Measurements from ENCODE around the gene DEXI. TPM values are rescaled to one million over a fixed set of nuclear protein-coding genes. Genes with fewer than 3 reads are reported as not detected.

DEXI gene
- total RNA-seq, 1 donor from 2014 or later: 67.5 TPM

DNA sequence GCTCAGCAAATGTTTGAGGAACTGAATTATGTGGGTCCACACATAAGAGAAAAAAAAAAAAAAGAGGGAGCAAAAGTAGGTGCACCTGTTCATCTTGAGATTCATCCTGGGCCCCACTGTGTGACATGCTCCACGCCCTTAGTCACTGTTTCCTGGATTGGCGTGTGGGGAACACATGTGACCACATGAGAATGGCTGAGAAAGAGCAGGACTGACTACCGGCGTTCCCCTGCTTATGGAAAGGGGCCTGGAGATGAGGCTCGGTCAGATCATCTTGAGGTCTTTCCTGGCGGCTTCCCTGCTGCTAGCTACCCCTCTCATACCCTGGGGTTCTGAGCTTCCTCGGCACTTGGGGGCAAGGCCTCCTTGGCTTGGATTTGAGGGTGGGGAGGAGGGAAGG, 3.9 kb downstream of the DEXI start:
- Histone ChIP-seq H3K4me1 (peaks cover 84% of the 10 kb centered on the region), H3K36me3 (peaks cover 0 to 5% of the 10 kb centered on the region in 2 donors), H3K4me3 (peak overlapping the region in 1 of 2 donors; percentile 6), H3K9me3 (no peaks in the 10 kb centered on the region), H3K27me3 (no peaks in the 10 kb centered on the region), H3K27ac (no peak overlapping the region)
- TF ChIP-seq CTCF (IDR thresholded peaks at IDR 0.05) (no peak), POLR2AphosphoS5 (IDR thresholded peaks at IDR 0.05; ENCODE audit: insufficient read depth in 1 of 2, low read depth in 1 of 2) (no peak), POLR2A (IDR thresholded peaks at IDR 0.05) (no peak)
- no peak for DNase-seq (ENCODE audit: extremely low spot score in 2 of 2)
- intact Hi-C loops (cut with DNase I): loop anchor here (5.0 kb wide), 1 partner anchor 201 kb away; no protein-coding TSS in a partner anchor

- H3K4me1 ChIP-seq: peaks cover 75% of the 10 kb centered on the region
- no peak for DNase-seq (ENCODE audit: extremely low spot score in 2 of 2)
- peak overlapping the region; percentile 17 for H3K27ac ChIP-seq
- H3K4me3 ChIP-seq: peak overlapping the region; percentile 8 to 27
- H3K27me3 ChIP-seq: no peaks in the 10 kb centered on the region
- H3K36me3 ChIP-seq: peaks cover 0 to 8% of the 10 kb centered on the region in 2 donors
- TF ChIP-seq POLR2AphosphoS5 (IDR thresholded peaks at IDR 0.05; ENCODE audit: insufficient read depth in 1 of 2, low read depth in 1 of 2): no peak
- no peak for TF ChIP-seq POLR2A (IDR thresholded peaks at IDR 0.05)
- TF ChIP-seq CTCF (IDR thresholded peaks at IDR 0.05): no peak
- H3K9me3 ChIP-seq: no peaks in the 10 kb centered on the region
- intact Hi-C loops (cut with DNase I): loop anchor here (5.0 kb wide), 1 partner anchor 200 kb away; no protein-coding TSS in a partner anchor
Measured at GRCh38 chr16:10937068-10937859, 5.0 kb downstream of the DEXI start.

DNA sequence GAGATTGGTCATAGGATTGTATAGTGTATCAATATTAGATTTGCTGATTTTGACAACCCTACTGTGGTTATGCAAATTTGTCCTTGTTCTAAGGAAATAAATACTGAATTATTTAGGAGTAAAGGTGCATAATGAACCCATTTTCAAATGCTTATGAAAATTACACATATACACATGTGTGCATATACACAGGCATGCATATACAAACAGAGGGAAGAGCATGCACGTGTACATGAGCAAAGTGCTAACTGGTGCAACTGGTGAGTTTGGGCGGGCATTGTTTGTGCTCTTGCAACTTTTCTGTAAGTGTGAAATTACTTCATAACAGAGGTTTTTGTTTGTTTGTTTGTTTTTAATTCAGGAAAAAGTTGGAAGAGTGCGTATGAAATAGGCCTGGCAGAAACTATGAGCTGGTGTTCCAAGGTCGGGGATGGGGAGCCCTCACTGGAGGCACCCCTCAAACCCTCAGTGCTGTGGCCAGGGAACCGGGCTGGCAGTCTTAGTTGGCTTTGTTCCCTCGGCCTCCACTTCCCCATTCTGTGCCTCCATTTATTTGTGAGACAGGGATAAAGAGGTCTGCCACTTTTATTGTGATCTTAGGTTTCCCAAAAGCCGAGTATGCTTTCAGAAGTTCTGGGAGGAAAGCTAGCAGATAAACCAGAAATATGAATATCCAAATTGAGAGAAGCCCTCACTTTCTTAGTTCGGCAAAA, 5.8 kb downstream of the DEXI start:
- Histone ChIP-seq H3K4me3 (no peak overlapping the region), H3K27ac (no peak overlapping the region), H3K36me3 (peaks cover 0 to 8% of the 10 kb centered on the region in 2 donors), H3K9me3 (no peaks in the 10 kb centered on the region), H3K27me3 (no peaks in the 10 kb centered on the region), H3K4me1 (peaks cover 73% of the 10 kb centered on the region)
- DNase-seq (ENCODE audit: extremely low spot score in 2 of 2): no peak
- intact Hi-C loops (cut with DNase I): loop anchor here (5.0 kb wide), 1 partner anchor 199 kb away; no protein-coding TSS in a partner anchor
- no peak for TF ChIP-seq POLR2A (IDR thresholded peaks at IDR 0.05)
- TF ChIP-seq POLR2AphosphoS5 (IDR thresholded peaks at IDR 0.05; ENCODE audit: insufficient read depth in 1 of 2, low read depth in 1 of 2): no peak
- no peak for TF ChIP-seq CTCF (IDR thresholded peaks at IDR 0.05)

GRCh38 chr16:10935226-10935915, 6.9 kb downstream of the DEXI start:
- H3K36me3 ChIP-seq: peaks cover 0 to 8% of the 10 kb centered on the region in 2 donors
- no peaks in the 10 kb centered on the region for H3K9me3 ChIP-seq
- peaks cover 62% of the 10 kb centered on the region for H3K4me1 ChIP-seq
- DNase-seq (ENCODE audit: extremely low spot score in 2 of 2): no peak
- no peaks in the 10 kb centered on the region for H3K27me3 ChIP-seq
- intact Hi-C loops (cut with DNase I): loop anchor here (5.0 kb wide), 1 partner anchor 198 kb away; no protein-coding TSS in a partner anchor
- H3K27ac ChIP-seq: no peak overlapping the region
- no peak for TF ChIP-seq CTCF (IDR thresholded peaks at IDR 0.05)
- TF ChIP-seq POLR2A (IDR thresholded peaks at IDR 0.05): no peak
- no peak overlapping the region for H3K4me3 ChIP-seq
